Upper lobe of left lung (tissue), 4 donors: ENCODE data around the gene TRIM43.
"Not testable (repeated sequence)": the region's sequence is repeated elsewhere in the genome, so short reads cannot be mapped to it uniquely, and the experiment has no call there.

ENCODE experiments used
- EP300 ChIP-seq, 4 donors: sonication (generic); formaldehyde crosslinking; IDR thresholded peaks; one replicate each; pipeline ENCODE4 v1.5.1; 2017; ENCODE audit warnings: antibody characterized with exemption in 4 of 4, control low read depth in 2 of 4
- POLR2A ChIP-seq, 4 donors: fragments of 450-650 bp; IDR thresholded peaks; one replicate each; pipeline ENCODE4 v1.5.1; 2016 to 2017; ENCODE audit warnings: antibody characterized with exemption in 4 of 4, mild to moderate bottlenecking in 2 of 4
- TF ChIP-seq, protein P1 (sequence below), 6 experiments: fragments of 450-650 bp in 4 of 6; fragments of 200-600 bp in 2 of 6; sonication (generic) in 2 of 6; IDR thresholded peaks; one replicate each; pipeline ENCODE4 v1.5.1; 2016 to 2019; ENCODE audit warnings: antibody characterized with exemption in 6 of 6

DNA sequence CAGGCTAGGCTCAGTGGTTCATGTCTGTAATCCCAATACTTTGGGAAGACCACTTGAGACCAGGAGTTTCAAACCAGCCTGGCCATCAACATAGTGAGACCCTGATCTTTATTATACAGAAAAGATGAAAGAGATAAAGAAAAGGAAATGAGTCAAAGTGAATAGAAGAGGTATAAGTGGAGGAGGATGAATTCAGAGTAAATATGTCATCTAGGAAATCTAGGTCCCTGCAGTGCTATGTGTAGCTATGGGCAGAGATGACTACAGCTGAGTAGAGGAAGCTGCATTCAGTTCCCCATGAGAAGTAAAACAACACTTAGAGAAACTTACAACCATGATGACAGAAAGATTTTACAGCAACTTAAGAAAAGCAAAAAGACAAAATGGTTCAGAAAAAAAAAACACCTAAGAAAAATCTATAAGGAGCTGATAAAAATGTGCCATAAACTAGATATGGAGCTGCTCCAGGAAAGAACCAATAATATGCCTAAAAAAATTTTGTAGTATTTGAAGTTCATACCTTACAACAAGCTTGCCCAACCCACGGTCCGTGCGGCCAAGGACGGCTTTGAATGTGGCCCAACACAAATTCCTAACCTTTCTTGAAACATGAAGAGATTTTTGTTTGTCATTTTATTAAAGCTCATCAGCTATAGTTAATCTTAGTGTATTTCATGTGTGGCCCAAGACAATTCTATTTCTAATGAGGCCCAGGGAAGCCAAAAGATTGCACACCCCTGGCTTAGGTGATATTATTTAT lies 1.8 kb upstream of the TRIM43 start:
- TF ChIP-seq, protein P1, sequence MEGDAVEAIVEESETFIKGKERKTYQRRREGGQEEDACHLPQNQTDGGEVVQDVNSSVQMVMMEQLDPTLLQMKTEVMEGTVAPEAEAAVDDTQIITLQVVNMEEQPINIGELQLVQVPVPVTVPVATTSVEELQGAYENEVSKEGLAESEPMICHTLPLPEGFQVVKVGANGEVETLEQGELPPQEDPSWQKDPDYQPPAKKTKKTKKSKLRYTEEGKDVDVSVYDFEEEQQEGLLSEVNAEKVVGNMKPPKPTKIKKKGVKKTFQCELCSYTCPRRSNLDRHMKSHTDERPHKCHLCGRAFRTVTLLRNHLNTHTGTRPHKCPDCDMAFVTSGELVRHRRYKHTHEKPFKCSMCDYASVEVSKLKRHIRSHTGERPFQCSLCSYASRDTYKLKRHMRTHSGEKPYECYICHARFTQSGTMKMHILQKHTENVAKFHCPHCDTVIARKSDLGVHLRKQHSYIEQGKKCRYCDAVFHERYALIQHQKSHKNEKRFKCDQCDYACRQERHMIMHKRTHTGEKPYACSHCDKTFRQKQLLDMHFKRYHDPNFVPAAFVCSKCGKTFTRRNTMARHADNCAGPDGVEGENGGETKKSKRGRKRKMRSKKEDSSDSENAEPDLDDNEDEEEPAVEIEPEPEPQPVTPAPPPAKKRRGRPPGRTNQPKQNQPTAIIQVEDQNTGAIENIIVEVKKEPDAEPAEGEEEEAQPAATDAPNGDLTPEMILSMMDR (IDR thresholded peaks at IDR 0.05): not testable (repeated sequence)
- TF ChIP-seq POLR2A, EP300 (IDR thresholded peaks at IDR 0.05): not testable (repeated sequence)
